Measurements from ENCODE around the gene PALMD.

The PALMD gene

DNA sequence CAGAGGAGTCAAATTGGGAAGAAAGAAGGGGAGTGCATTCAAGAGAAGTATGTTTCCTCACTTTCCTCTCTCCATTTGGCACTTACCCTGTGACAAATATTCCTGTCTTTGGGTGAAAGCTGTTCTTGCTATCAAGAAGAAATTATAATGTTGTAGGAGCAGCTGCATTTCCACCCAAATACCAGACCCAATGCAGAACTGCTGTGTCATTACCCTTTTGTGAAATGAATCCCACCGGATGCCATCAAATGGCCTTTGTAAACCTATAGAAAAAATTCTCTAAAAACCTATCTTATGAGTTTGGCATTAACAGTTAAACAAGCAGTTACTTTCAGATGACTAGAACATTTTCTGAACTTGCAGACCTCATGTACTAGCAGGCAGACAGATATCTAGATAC is 16.7 kb upstream of the PALMD start:
- no peak for DNase-seq
- intact Hi-C loops (cut with DNase I): no loop called here

DNA sequence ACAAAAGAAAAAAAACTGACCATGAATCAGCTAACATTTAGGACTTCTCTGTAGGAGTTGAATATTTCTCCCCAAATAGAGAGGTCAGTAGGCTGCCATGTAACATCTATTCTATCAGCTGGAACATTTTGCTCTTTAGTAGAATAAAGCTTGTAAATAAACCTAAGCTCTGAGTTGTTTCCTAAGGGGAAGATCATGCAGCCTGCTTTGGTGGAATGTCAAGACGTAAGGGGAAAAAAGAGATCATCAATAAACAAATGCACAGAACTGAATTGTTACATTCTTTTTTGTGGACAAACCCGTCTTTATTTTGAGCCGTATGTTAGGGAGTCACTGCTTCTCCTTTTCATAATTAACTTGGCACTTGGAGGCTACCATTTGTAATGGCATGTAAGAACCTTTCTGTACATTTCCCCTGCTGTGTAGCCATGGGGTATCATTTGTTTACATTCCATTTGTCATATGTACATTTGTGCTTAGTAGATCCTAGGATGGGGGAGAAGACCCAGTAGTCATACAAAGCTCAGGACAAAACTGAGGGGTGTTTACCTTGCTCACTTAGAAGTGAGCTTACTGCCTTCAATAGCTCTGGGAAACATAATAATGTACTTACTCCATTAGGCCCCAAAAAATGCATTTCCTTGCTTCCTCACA is 10.8 kb upstream of the PALMD start:
- no peak for DNase-seq
- intact Hi-C loops (cut with DNase I): no loop called here

DNA sequence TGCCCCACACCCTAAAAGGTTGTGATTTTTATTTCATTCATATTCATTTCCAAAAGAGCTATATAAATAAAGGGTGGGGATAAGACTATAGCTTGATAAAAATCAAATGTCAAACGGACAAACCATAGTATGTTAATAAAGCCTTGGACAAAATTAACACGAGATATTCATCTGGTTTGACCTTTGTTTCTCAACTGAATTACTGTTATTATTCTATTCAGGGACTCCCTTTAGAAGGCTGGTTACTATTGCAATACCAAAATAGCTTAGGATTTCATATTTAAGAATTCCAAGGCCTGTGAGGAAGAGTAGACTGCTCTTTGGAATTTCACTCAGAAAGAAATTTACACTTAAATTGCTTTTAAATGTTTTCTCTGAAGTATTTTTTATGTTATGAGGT is 10.2 kb upstream of the PALMD start:
- intact Hi-C loops (cut with DNase I): no loop called here
- DNase-seq: no peak

DNA sequence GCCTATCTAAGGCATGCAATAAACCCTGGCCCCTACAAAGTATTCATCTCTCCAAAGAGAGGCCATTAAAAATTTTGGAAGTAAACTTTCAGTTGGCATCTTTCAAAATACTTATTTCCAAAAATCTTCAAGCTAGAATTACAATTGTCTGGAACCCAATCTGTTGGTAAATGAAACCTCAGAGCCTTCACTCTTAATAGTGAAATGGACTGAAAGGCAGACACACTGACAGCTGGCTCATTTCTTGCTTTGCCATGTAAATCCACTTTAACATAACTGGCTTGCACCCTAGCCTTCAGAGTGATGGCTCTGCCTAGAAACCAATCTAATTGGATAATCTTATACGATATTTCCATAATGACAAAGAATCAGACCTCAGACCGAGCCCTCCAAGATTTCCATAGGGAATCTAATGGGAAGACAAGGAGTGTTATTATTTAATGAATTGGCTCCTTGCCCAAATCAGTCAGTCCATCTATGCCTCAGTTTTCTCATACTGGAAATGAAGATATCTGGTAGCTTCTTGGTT is 9.2 kb upstream of the PALMD start:
- intact Hi-C loops (cut with DNase I): no loop called here
- no peak for DNase-seq

DNA sequence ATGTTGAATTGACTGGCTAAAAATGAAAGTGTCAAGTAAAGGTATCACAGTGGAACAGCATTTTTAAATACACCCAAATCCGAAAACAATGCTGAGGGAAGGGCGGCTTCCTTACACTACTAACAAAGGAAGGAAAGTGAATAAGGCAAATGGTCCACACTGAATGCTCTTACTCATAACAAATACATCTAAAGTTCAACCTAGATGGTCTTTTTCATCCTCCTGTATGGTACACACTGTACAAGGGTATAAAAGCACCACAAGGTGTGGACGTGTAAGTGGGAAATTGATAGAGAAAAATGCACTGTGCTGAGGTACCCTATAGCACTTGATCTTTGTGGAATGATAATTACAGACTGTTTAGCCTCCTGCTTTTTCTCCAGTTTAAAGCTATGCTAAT is 7.1 kb upstream of the PALMD start:
- intact Hi-C loops (cut with DNase I): no loop called here
- no peak for DNase-seq

DNA sequence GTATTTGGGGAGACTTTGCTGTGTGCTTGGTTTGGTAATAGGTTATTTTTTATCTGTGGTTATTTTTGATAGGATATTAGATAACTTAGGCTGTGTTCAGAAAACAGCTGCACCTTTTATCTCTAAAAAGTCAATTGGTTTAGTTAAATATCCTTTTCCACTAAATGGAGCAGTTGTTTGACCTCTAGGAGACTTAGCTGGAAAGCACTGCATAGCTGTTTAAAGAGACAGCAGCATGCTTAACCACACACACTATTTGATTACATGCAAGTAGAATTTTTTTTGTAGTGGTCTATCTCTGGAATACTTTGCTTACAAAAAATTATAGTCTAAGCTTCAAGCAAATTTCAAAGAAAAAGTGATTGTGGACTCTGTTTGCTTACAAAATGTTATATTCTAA is 6.5 kb upstream of the PALMD start:
- intact Hi-C loops (cut with DNase I): no loop called here
- DNase-seq: no peak

DNA sequence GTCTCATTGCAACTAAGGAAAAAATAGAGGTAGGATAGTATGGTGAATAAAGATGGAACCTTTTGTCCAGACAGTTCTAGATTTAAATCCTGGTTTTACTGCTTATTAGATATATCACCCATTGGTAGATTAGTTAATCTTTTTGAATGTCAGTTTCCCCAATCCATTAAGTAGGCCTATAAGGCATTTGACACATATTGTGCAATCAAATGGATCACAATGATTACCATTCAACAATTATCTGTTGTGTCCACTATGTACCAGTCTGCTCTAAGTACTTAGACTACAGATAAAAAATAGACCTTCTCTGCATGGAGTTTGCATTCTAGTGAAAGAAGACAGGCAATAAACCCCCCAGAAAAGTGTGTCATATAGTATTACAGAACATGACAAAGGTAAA is 6.0 kb upstream of the PALMD start:
- no peak for DNase-seq
- intact Hi-C loops (cut with DNase I): no loop called here

DNA sequence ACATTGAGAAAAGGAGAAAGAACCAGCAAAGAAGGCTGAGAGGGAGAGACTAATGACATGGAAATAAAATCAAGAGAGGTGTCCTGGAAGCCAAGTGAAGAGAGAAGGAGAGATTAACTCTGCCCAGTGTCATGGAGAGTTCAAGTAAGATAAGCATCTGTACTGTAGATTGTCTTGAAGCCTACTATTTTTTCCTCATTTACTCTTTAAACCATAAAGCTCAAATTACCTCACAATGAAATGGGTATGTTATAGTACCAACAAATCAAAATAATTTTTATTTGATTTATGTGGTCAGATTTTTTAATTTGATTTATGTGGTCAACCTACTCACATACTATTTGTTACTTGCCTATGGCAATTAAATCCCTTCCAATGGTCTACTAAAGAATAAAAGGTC is 5.2 kb upstream of the PALMD start:
- DNase-seq: no peak
- intact Hi-C loops (cut with DNase I): no loop called here

DNA sequence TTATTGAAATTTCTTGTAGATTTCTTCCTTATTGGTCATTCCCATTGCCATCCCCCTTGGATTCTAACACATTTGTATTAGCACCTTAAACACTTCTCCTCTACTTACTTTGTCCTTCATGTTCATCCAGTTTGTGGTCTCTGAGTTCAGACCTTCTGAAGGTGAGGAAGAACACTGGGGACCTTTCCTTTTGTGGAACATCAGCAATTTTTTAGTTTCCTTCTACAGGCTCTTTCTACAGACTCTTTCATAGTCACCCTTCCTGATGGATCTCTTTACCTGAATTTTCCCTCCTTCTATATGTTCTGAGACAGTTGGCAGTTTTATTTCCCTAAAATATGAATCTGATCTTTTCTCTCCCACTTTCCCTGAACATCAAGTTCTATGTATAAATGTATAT is 4.4 kb upstream of the PALMD start:
- no peak for DNase-seq
- intact Hi-C loops (cut with DNase I): no loop called here

DNA sequence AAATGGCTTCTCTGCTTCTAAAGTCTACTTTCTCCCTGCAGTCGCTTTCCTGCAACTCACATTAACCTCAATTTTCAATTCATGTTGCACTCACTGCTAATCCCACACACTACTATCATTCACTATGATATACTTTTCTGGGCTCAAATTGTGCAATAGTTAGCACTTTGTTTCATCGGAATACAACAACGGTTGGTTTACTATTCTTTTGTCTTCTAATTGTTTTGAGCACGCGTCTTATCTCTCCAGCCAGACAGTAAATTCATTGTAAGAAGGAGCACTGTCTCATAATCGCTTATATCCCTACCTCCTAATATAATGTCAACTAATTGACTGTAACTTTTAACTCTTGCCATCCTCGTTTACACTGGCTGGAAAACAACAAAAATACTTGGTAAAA is 3.9 kb upstream of the PALMD start:
- intact Hi-C loops (cut with DNase I): no loop called here
- no peak for DNase-seq

DNA sequence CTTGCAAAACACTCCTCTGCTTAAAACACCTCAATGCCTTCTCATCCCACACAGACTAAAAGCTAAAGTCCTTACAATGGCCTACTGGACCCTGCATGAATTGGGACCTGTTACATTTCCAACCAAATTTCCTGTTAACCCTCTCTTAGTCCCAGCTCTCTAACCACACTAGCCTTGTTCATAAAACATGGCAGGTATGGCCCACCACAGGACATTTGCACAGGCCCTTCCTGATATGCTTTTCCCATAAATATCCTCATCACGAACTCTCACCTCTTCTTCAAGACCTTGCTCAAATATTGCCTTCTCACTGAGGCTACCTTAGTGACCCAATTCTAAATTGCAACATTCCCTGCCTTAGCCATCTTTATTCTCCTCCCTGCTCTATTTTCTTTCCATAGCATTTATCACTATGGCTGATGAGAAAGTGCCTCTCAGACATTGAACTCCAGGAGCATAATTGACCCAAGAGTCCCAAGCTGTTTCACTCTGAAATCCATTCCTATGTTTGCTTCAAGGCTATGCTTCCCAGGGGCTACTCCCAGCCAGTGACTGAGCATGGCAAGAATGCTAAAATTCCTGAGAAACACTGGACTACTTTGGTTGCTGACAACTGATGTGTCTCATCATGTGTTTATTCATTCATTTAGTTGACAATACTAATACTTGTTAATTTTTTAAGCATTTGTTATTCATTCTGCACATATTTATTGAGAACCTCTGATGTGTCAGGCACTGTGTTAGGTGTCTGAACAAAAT is 2.7 kb upstream of the PALMD start:
- DNase-seq: no peak
- intact Hi-C loops (cut with DNase I): no loop called here

DNA sequence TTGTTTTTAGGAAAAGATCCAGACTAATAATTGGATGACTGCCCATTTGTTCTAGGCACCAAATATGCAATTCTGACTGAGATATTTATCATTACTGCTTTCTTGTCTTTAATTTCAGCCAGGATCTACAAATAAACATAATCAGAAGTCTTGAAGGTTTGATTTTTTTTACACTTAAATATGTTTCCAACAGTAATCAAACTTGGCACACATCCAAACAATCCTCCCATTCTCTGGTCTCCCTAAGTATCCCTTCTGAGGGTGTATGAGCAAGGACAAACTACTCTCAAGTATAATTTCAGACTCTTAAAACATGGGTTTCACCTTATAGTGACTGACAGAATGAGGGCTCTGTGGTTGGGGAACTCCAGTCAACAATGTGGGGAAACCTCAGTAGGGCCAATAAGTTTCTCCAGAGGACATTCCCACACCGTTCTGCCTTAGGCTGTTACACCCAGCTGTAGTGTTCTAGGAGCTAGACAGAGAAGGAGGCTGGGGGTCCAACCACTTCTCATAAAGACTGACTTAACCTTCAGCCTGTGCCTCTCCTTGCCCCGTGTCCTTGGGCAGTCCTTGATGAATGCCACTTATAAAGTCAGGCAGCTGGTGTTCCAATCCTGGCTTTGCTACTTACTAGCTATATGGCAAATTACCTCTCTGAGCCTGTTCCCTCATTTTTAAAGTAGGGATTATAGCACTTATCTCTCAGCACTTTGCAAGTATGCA is 1.5 kb upstream of the PALMD start:
- DNase-seq: no peak
- intact Hi-C loops (cut with DNase I): no loop called here

DNA sequence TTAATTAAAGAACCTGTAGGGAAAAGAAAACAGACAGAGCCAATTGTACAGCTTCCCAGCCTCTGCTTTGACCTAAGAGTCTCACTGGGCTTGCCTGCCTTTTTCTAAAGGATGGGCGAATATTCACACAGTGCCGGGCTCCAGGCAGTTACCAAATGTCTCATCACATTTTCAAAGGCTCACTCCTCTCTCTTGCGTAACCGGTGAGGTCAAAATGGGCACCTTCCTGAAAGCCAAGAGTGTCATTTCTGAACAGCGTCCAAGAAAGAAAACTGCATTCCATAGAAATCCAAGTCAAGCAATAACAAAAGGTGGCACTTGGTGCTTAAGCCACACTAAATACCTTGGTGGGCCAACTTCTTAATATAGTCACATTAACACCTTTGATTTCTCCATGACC is 710 bp upstream of the PALMD start:
- no peak for DNase-seq
- intact Hi-C loops (cut with DNase I): no loop called here

DNA sequence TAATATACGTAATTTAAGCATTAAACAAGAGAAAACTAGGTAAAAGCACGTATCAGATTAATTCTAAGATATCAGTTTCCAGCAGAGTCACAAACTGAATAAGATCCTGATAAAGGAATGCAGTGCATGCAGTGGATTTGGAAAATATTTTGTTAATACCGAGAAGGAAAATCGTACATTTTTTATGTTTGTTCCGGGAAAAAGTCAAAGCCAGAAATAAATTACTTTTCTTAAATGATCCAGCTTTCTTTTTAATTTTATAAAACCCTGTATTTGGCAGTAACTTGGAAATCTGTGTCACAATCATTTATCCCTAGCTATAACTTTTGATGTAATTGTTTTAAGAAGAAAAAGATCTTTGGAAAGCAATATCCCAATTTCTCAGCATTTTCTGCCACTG is 955 bp downstream of the PALMD start:
- DNase-seq: no peak

DNA sequence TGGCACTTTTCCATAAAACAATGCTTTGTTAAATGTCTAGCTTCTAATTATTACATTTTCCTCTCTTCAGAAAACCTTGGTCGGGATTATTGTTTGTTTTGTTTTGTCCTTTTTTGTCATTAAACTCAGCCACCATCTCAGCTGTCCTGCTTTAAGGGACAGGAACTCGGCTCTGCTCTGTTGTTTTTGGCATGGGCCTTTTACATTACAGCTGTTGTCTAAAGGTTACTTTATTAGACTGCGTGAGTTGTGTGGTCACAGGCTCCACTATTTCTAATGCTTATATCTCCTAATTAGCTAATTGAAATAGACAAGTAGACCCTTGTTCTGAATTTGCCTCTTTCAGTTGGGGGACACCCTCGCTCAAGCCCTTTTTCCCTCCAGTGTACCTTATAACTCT is 1.6 kb downstream of the PALMD start:
- intact Hi-C loops (cut with DNase I): no loop called here
- no peak for DNase-seq

More for the DNA sequence above, 955 bp downstream of the PALMD start:
- intact Hi-C loops (cut with DNase I): no loop called here

DNA sequence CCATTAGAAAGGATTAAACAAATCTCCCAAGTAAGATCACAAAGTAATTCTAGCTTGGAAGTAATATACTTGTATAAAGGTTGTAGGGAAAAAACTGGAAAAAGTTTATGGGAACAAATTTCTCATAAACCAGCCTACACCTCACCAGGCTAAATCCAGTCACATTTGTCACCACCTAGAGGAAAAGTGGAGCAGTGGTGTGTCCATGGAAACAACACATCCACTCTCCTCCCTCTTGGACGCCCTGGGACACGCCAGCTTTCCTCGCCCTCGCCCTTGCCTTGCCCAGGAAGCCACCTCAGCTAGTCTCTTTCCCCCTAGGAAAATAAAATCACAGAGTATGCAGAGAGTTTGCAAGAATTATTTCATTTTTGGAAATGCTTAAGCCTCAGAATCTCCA is 2.2 kb downstream of the PALMD start:
- intact Hi-C loops (cut with DNase I): no loop called here
- peak in 1 of 10 donors; percentile 72 for DNase-seq

DNA sequence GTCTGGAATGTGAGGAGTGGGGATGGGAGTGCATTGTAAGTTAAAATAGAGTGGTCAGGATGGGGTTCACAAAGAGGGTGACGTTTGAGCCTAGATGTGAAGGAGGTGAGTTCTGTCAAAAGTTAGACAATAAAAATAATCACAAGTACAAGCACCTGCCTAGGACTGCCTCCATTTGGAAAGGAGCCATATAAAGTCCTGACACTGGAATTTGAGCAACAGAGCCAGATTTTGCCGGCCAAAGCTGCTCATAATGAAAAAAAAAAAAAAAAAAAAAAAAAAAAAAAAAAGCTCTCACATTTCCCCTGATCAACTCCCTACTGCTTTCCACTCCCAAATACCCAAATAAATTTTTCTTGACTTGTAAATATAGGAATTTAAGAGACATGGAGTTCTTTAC is 4.1 kb downstream of the PALMD start:
- intact Hi-C loops (cut with DNase I): no loop called here
- DNase-seq: no peak

DNA sequence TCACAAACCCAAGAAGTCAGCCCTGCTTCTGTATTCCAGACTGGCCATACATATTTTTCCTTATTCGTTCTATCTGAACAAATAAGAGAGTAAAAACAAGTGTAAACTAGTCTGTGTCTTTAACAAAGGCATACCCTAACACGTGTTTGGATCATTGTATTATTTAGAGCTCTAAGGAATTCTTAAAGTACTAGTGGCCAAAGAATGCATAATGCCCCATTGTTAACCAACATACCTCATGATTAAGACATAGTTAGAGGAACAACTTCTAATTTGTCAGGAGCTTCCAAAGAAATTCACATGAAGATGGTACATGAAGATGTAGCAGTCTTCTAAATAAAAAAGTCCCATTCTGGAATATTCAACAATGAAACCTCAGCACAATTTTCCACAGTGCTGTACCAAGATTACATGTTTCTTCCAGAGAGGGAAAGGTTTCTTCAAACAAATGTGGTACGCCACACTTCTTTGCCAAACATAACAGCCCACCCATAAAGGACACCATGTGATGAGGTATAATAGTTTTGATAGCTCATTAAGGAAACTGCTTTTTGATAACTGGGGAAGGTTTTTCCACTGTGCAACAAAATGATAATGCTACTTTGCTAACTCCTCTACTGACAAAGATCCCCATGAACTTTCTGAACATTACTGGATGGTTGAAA is 5.0 kb downstream of the PALMD start:
- DNase-seq: no peak
- intact Hi-C loops (cut with DNase I): no loop called here

DNA sequence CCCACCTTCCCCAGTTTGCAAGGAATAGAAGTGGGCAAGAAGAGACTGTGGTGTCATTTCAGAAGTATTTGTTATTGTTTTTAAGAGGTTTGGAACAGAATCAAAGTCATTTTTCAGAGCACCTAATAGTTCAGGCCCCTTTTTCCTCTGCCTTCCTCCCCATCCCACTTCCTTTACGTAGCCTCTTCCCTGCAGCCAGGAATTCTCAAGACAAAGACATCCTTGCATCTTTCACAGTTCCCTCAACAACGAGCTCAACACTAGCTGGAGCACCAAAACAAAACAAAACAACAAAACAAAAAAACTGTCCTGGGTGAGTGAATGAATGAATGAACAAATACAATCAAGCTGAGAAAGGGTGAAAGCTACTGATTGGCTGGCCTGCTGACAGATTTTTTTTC is 7.0 kb downstream of the PALMD start:
- intact Hi-C loops (cut with DNase I): no loop called here
- DNase-seq: no peak

DNA sequence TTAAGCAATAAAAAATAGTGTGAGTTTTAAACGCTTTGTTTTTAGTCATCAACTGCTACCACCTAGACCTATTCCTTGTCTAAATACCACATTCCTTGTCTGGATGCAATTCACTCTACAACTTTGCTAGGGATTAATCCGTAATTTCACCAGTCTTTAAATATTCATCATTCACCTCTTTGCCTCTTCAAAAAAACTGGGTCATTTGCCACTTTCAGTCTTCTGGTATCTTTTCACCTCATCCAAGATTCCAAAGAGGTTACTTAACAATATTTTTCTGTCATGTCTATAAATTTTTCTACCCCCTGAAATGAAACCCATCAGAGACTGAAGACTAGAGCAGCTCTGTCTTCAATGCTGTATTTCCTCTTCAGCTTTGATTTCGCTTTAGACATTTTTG is 9.5 kb downstream of the PALMD start:
- intact Hi-C loops (cut with DNase I): no loop called here

DNA sequence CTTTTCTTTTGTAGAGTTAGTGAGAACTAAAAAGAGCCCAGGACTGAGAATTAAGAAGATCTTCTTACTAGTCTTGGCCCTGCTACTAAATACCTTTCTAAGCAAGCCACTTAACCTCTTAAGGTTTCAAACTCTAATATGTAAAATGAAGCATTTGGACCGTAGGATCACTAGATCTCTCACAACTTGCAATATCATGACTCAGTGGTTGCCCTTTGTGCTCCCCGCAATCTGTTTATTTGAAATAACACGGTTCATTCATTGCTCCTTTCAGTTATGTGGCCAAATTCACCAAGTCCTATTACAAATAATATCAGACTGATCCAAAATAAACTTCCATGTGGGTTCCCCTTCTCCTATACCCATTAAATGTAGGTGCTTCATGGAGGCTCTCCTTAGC is 10.8 kb downstream of the PALMD start:
- DNase-seq: no peak
- intact Hi-C loops (cut with DNase I): no loop called here

More for the DNA sequence above, 9.5 kb downstream of the PALMD start:
- DNase-seq: no peak

All from posterior cingulate gyrus (tissue), 11 donors.